Measurements from ENCODE around the gene TMEM132C.

- no peak for TF ChIP-seq ELF4 (IDR thresholded peaks at IDR 0.05)
- no peak for TF ChIP-seq TARDBP (IDR thresholded peaks at IDR 0.05)
- TF ChIP-seq BHLHE40 (IDR thresholded peaks at IDR 0.05; ENCODE audit: borderline replicate concordance): no peak
- no peak for TF ChIP-seq L3MBTL2 (conservative IDR thresholded peaks at IDR 0.05)
- TF ChIP-seq FOXM1 (IDR thresholded peaks at IDR 0.05; ENCODE audit: borderline replicate concordance): no peak
- TF ChIP-seq ZNF384 (IDR thresholded peaks at IDR 0.05): no peak
- no peak for TF ChIP-seq SUZ12 (IDR thresholded peaks at IDR 0.05)
- no peak for TF ChIP-seq FOXA1 (IDR thresholded peaks at IDR 0.05)
These were observed 316.5 kb downstream of the TMEM132C start for GRCh38 chr12:128583453-128583852.
